ENCODE measurements around the gene CHD9.
"Not testable (repeated sequence)": the region's sequence is repeated elsewhere in the genome, so short reads cannot be mapped to it uniquely, and the experiment has no call there.

CHD9 gene

GRCh38 chr16:53129281-53130158, 74.7 kb downstream of the CHD9 start:
- DNase-seq (ENCODE audit: low read depth in 2 of 2) = no peak

GRCh38 chr16:53130159-53131049, 75.6 kb downstream of the CHD9 start:
- DNase-seq (ENCODE audit: low read depth in 2 of 2) = peak; percentile 84

- peak in 1 of 2 experiments; percentile 13 for DNase-seq (ENCODE audit: low read depth in 2 of 2)
These were observed 76.2 kb downstream of the CHD9 start for GRCh38 chr16:53131050-53131362.

- peak; percentile 46 to 60 for DNase-seq (ENCODE audit: low read depth in 2 of 2)
These were observed 76.7 kb downstream of the CHD9 start for GRCh38 chr16:53131363-53132071.

GRCh38 chr16:53132406-53132805, 77.6 kb downstream of the CHD9 start:
- DNase-seq (ENCODE audit: low read depth in 2 of 2) = no peak

- no peak for DNase-seq (ENCODE audit: low read depth in 2 of 2)
These were observed 80.5 kb downstream of the CHD9 start for GRCh38 chr16:53135329-53135728.

GRCh38 chr16:53142823-53143568, 88.2 kb downstream of the CHD9 start:
- DNase-seq (ENCODE audit: low read depth in 2 of 2) = no peak

- DNase-seq (ENCODE audit: low read depth in 2 of 2) = no peak
These were observed 92.8 kb downstream of the CHD9 start for GRCh38 chr16:53147500-53148065.

GRCh38 chr16:53150769-53151168, 96.0 kb downstream of the CHD9 start:
- no peak for DNase-seq (ENCODE audit: low read depth in 2 of 2)

GRCh38 chr16:53152329-53152728, 97.5 kb downstream of the CHD9 start:
- DNase-seq (ENCODE audit: low read depth in 2 of 2) = no peak

- no peak for DNase-seq (ENCODE audit: low read depth in 2 of 2)
These were observed 98.3 kb downstream of the CHD9 start for GRCh38 chr16:53153130-53153529.

- no peak for DNase-seq (ENCODE audit: low read depth in 2 of 2)
These were observed 99.7 kb downstream of the CHD9 start for GRCh38 chr16:53154513-53154912.

- no peak for DNase-seq (ENCODE audit: low read depth in 2 of 2)
These were observed 101.7 kb downstream of the CHD9 start for GRCh38 chr16:53156516-53156915.

- DNase-seq (ENCODE audit: low read depth in 2 of 2) = no peak
These were observed 105.1 kb downstream of the CHD9 start for GRCh38 chr16:53159781-53160436.

- no peak for DNase-seq (ENCODE audit: low read depth in 2 of 2)
These were observed 111.3 kb downstream of the CHD9 start for GRCh38 chr16:53166099-53166498.

GRCh38 chr16:53168744-53169143, 114.0 kb downstream of the CHD9 start:
- no peak for DNase-seq (ENCODE audit: low read depth in 2 of 2)

- DNase-seq (ENCODE audit: low read depth in 2 of 2) = no peak
These were observed 117.7 kb downstream of the CHD9 start for GRCh38 chr16:53172517-53172916.

GRCh38 chr16:53175118-53175517, 120.3 kb downstream of the CHD9 start:
- no peak for DNase-seq (ENCODE audit: low read depth in 2 of 2)

GRCh38 chr16:53176434-53176833, 121.6 kb downstream of the CHD9 start:
- DNase-seq (ENCODE audit: low read depth in 2 of 2) = no peak

GRCh38 chr16:53183442-53183841, 128.7 kb downstream of the CHD9 start:
- DNase-seq (ENCODE audit: low read depth in 2 of 2) = no peak

GRCh38 chr16:53185741-53186140, 130.9 kb downstream of the CHD9 start:
- DNase-seq (ENCODE audit: low read depth in 2 of 2) = not testable (repeated sequence)

Data from stimulated activated CD4-positive, alpha-beta T cell treated with anti-CD3 and anti-CD28 coated beads, Interleukin-12 subunit alpha, Interleukin-12 subunit beta, amount 100 ng/mL, for 24 hours (primary cell).